CD4-positive, alpha-beta T cell treated with Interleukin-4 for 1 hour (primary cell): ENCODE measurements around the gene MYO1H.
"Not testable (repeated sequence)": the region's sequence is repeated elsewhere in the genome, so short reads cannot be mapped to it uniquely, and the experiment has no call there.

Experiments used
- DNase-seq, 2 donors: peaks; one replicate each; pipeline ENCODE4 v3.0.0-alpha.2; 2020 to 2022

Gene MYO1H, protein sequence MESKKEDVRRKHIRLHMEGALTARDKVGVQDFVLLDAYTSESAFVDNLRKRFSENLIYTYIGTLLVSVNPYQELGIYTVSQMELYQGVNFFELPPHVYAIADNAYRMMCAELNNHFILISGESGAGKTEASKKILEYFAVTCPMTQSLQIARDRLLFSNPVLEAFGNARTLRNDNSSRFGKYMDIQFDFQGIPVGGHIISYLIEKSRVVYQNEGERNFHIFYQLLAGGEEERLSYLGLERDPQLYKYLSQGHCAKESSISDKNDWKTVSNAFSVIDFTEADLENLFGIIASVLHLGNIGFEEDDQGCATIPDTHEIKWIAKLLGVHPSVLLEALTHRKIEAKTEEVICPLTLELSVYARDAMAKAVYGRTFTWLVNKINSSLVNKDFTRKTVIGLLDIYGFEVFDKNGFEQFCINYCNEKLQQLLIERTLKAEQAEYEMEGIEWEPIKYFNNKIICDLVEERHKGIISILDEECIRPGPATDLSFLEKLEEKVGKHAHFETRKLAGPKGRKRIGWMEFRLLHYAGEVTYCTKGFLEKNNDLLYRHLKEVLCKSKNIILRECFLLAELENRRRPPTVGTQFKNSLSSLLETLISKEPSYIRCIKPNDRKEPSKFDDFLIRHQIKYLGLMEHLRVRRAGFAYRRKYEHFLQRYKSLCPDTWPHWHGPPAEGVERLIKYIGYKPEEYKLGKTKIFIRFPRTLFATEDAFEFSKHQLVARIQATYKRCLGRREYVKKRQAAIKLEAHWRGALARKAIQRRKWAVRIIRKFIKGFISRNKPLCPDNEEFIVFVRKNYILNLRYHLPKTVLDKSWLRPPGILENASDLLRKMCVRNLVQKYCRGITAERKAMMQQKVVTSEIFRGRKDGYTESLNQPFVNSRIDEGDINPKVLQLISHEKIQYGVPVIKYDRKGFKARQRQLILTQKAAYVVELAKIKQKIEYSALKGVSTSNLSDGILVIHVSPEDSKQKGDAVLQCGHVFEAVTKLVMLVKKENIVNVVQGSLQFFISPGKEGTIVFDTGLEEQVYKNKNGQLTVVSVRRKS

DNA sequence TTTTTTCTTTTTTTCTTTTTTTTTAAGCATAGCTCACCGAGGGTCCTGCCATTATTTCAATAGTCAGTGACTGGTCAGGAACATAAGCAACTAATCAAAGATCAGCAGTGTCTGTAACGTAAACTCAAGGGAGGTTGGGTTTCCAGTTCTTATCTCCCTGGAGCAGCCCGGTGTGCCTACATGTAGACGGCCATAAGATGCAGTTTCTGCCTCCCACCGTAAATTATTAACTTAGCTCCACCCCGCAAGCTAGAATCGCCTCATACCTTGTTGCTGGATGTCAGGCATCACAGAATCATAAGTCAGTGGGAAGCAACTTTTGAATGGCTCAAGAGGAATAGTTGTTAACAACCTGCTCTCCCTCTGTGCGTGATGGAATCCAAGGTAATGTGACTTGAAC is at the start of gene MYO1H:
TSS of gene MYO1H (plus strand) at position 312 of the 400 bp plus-strand sequence. CDS start at position 373, 61 bp downstream.
- no peak for DNase-seq

DNA sequence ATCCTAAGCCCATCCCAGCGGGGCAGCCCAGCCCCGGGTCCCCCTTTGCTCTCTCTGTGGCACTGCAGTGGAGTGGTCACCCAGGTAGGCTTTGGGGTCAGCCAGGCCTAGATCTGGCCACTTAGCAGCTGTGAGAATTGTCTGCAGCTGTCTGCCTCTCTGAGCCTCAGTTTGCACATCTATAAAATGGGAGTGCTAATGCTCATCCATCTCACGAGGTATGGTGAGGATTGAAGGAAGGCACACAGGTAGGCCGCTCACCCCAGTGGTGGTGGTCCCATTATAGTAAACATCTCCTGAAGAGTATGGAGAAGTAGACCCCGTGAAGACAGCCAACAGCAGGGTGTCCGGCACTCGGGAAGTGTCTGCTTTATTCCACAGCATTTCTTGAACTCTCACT is 47.9 kb upstream of the MYO1H start:
- DNase-seq: no peak

DNA sequence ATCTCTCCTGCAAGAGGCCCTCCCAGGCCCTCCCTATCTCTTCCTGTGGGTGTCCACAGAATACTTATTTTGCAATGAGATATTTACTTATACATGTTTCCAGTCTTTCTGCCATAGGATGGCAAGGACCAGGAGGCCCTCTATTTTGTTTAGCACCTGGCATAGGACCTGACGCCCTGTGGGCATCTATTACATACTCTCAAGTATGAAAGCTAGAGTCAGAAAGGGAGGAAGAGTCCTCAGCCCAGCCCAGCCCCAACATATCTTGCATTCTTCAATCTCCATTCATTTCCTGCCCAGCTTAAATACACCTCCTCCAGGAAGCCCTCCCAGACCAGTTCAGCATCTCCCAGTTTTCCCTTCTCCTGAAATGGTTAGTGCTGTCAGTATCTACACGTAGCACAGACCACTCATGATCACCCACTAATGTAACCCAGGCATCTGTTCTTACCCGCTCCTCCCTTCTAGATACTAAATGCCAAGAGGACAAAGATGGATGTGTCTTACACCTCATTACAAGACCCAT is 46.0 kb upstream of the MYO1H start:
- DNase-seq: no peak

DNA sequence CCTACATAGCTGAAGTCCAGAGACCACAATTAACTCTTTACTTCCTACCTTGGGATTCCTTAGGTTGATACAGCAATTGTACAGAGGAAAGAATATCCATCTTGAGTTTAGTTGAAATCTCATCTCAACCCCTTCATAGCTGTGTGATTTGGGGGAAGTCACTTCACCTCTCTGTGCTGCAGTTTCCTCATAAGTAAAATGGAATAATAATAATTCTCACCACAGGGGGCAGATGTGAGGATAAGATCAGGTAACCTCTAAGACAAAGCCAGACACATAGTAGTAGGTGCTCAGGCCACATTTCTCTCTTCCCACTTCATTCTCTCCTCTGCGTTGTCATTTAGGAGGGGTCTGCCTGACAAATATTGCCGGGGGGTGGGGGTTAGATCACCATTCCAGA is 45.3 kb upstream of the MYO1H start:
- no peak for DNase-seq

DNA sequence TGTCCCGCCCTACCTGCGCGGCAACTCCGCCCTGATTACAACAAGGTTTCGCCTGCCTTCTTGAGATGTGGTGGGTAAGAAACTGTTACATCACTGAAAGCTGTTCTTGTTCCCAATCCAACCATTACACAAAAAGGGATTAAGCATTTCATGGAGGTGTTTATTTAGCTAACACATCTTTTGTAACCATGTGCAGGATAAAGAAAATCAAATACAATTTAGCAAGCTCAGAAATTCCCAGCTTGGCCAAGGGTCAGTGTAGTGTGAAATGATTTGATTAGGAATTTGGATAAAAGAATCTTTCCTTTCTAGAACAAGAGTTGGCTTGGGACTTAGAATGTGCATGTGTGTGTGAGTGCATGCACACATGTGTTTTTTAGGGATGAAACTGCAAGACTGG is 44.9 kb upstream of the MYO1H start:
- DNase-seq: no peak

DNA sequence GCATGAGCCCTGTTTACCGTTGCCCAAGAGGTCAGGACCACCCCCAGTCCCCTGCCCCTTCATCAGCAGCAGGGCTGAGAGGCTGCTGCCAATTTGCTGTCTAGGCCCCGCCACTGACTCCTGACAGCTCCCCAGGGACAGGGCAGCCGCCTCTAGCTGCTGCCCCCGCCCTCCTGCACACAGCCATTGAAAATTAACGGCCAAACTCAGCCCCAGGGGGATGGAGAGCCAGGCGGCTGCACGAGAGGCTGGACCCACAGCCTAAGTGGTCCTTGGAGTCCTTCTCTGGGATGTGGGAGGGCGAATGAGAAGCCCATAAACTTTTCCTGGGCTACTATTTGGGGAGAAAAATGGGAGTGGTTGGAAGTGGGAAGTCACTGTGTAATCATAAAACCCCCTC is 43.2 kb upstream of the MYO1H start:
- no peak for DNase-seq

DNA sequence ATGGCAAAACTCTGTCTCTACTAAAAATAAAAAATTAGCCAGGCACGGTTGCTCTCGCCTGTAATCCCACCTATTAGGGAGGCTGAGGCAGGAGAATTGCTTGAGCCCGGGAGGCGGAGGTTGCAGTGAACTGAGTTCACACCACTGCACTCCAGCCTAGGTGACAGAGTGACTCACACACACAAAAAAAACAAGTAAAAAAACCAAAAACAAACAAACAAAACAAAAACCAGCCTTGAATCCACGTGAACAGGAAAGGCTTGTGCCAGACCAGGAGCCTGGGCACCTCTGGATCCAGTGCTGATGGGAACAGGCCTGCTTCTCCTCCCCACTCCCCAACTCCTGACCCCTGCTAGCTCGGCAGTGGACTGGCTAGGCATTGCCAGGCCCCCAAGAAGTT is 42.2 kb upstream of the MYO1H start:
- no peak for DNase-seq

DNA sequence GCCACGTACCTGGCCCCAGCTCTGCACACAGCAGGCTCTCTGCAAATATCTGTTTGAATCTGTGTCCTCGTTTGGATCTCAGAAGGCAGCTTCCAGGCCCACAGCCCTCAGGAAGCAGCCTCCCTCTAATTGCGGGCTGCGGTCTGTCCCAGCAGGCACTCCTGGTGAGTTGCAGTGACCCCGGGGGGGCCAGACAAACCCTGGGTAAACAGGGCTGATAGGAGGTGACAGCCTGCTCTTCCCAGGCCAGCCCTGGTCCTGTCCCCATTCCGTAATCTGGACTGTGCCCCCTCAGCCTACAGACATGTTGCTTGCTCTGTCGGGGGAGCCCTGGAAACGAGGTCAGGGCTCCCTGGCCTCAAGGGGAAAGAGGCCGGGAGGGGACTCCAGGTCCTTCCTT is 40.6 kb upstream of the MYO1H start:
- no peak for DNase-seq

DNA sequence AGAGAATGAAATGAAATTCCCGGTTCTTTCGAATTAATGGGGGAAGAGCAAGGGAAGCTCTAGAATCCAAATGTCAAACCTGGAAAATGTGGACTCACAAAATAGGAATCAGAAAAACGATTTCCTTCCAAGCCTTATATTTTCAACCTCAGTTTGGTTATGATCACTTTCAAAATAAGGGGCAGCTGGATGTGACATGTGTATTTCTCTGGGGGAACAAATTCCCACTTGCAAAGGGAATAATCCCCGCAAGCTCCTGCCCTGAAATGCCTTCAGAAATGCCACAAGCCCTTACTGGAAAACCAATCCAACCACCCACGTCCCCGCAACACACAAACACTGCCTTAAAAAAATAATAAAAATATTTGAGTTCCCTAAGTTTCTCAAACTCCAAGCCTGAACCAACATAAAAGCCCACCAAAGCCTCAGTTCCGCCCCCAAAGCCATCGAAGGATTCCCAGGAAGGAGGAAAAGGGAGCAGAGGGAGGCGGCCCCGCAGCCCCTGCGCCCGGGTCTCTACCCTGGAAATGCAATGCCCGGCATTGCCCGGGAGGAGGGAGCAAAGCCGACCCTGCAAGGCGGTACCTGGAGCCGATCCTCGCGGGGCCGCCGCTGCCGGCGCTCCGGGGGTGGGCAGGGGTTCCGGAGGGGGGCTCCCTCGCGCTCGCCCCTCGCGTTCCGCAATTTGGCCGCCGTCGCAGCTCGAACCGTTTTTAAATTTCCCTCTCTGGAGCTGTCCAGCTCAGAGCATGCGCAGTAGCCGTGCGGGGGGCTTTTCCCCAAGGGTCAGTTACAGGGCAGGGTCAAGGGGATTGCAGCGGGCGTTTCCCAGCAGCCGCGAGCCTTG is 38.9 kb upstream of the MYO1H start, which contains the start of gene FOXN4:
TSS of gene FOXN4 (minus strand) at position 751 of the 847 bp plus-strand sequence. CDS start 963 bp downstream, outside the sequence.
- no peak for DNase-seq

DNA sequence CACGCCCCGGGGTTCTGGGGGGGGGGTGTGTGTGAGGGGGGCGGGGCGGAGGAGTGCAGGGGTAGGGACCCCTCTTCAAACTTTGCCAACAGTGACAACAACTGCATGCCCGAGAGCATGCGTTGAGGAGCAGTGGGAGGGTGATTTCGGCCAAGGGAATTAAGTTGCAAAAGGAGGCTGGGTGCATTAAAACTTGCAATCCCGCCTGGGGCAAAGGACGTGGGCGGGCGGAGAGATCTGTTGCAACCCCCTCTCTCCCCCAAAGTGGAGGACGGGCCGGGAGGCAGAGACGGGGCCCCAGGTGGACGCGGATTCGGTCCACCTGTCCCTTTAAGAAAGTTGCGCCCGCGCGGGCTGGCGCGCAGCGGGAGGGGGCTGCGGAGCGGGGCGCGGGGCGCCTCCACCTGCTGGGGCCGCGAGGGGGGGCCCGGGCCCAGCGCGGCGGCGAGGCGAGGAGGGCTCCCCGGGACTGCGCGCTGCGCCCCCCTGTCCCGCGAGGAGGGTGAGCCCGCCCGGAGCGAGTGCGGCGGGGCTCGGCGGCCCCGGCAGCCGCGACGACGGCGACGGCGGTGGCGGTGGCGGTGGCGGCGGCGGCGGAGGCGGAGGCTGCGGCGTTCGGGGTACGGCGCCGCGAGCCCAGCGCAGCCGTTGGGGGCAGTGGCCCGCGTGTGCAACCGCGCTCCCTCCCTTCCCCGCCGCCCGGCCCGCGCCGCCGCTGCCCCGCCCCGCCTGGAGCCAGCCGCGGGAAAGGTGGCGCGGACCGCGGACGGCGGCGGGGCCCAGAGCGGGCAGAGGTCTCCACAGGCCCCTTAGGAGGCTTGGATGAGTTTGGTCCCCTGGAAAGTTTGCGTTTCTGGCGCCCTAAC is 38.1 kb upstream of the MYO1H start:
- DNase-seq: no peak

DNA sequence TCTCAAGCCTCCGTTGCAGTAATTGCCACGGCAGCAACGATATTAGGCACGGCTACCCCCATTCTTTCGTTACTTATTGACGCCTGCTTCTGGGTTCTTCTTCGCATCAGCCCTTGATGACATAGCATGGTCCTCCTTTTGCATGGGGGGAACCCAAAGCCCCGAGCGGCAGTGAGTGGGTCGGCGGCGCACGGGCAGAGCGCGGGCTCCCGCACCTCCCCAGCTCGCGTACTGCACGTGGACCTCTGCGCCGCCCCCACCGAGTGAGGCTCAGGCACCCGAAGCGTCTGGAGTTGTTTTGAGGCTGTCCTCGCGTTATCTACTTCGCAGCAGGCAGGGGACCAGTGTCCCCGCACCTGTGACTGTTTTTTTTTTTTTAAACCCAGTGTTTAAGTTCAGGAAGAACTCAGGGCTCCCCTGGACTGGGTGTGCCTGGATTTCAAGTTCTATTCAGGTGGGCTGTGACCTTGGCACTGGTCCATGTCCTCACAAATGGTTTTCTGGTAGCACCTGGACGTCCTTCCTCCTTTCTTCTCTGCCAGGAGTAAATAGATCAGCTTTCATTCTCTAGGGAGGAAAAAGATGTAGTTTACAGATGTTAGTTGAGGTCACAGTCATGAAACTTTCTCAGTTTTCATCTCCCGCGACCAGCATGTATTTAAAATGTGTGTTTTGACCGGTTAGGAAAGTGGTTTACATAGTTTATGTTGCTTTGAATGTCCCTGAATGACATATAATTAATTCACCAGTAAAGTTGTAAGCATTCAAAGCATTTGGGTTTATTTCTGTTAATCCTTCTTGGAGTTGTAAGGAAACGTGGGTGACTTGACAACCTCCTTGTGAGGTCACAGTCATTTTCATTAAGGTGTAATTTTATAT is 37.2 kb upstream of the MYO1H start:
- no peak for DNase-seq

DNA sequence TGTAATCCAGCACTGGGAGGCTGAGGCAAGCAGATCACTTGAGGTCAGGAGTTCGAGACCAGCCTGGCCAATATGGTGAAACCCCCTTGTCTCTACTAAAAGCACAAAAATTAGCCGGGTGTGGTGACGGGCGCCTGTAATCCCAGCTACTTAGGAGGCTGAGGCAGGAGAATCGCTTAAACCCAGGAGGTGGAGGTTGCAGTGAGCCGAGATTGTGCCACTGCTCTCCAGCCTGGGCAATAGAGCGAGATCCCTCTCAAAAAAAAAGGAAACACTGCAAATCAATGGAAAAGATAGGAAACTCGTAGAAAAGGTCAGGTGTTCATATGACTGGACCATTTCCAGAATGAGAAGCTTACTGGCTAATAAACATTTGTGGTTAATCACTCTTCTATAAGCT is 26.4 kb upstream of the MYO1H start:
- DNase-seq: not testable (repeated sequence)

DNA sequence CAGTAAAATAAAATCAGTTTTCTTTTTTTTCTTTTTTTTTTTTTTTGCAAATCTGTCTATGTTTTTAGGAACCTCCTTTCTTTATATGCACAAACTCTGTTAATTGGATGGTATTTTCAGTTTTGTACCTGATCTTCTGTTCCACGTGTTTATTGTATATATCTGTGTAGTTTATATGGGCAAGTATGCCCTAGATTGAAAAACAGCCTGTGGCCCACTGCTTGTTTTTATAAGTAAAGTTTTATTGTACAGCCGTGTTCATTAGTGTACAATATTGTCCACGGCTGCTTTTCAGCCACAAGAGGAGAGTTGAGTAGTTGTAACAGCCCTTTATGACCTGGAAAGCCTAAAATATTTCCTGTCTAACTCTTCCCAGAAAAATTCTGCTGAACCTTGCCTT is 18.7 kb upstream of the MYO1H start:
- DNase-seq: no peak

DNA sequence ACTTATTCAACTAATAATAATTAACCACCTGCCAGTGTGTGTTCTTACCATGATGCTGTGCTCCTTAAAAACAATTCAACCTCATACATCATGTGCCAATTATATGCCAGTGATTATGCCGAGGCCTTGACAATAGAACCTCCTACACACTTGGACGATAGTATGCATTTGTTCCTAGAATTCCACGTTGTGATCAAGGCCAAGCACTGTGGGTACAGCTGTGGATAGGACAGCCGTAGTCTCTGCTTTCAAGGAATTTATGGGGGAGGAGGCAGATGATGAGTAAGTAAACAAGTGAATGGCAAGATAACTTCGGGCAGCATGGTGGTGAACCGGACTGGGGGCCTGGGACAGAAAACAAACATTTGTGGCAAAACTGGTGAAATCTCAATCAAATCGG is 18.0 kb upstream of the MYO1H start:
- DNase-seq: no peak

DNA sequence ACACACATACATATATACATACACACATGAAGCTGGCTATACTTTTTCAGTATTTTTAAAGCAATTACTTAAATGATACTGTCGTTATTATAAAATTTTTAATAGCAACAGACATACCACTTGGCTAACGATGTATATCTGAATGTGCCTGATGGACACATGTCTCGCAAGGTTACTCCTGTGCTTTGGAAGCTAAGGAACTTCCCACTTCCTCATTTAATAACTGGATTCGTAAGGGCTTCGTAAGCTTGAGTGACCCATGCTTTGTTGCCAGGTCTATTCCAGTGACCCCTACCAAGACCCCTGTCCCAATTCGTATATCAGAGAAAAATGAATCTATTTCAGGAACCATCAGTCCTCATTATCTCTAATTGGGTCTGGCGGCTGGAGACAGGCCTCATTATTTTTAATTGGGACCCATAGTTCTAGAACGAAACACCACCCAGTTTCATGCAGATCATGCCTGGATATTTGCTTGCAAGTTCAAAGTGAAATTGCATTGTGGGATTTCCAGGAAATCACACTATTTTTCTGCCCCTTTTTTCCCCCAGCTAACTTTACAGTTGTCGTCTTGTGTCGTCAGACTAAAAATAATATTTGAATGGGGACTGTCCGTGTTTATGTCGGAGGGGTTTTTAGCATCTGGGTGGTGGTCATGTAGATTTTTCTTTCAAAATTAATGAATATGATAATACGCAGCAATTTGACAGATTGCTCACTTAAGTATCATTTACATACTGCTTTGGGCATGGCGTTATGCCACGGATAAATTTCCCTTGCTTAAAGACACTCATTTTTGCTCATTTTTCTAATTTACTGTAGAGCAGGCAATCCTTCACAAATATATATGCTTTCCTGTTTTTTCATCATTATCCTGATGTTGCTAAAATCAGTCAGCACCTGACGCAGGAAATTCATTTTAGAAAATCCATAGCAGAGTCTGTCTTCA is 17.1 kb upstream of the MYO1H start:
- DNase-seq: no peak

DNA sequence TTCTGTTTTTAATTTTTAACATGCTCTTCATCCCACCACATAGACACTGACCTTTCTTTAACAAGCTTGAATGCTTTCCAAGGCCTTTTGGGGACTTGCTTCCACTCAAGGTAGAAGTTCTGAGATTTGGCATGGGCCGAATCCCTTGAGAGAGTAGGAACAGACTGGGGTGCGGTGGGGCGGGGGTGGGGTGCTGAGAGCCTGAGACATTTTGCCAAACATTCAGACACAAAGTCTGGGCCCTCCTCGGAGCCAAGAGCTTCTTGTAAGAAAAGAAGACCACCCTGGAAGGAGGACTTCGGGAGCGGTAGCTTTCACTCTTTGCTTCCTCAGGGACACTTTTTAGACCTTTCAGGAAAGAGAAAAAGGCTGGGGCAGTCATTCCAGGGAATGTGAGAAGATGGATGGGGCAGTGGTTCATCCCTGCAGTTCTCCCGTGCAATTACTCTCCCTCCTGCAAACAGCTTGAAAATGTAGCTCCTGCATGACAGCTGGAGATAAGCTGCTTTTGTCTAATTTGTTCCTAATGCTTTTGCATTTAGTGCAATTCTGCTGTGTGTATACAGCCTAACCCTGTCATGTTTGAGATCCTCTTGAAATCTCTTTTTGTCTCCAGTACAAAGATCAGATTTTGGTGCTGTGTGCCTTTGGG is 16.3 kb upstream of the MYO1H start:
- DNase-seq: no peak

DNA sequence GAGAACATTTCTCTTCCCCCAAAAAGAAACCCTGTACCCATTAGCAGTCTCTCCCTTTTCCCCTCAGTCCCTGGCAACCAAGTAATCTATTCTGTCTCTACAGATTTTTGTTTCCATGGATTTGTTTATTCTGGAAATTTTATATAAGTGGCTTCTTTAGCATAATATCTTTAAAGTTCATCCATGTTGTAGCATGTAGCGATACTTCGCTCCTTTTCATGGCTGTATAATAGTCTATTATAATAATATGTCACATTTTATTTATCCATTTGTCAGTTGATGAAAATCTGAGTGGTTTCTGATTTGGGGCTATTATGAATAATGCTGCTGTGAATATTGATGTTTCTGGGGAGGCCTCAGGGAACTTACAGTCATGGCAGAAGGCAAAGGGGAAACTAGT is 12.8 kb upstream of the MYO1H start:
- no peak for DNase-seq

DNA sequence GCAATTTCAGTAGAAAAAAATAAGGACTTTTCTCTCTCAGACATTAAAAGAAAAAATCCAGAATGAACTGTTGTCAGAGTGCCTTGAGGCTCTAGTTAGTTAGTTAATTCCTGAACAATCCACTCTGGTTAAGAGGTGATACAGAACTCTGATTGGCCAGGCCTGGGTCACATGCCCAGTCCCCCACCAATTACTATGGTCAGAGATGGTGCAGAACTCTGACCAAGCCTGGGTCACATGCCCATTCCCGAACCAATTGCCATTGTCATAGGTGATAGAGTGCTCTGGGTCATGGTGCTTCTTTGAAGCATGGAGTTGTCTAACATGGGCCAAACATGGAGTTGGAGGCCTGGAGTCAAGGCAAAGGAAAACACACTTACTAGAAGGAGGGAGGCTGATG is 11.1 kb upstream of the MYO1H start:
- DNase-seq: no peak

DNA sequence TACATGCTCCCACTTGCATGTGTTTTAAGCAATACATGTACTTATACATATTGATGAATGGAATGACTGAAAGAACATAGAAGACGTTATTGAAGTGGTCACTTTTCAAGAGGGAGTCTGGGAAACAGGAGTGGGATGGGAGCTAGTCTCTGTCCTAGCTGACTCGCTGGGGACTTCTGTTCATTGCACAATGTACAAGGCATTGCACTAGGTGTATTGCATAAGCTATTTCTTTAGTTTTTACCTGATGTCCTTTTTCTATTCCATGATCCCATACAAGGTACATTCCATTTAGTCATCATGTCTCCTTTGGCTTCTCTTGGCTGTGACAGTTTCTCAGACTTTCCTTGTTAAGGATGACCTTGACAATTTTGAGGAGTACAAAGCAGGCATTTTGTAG is 4.0 kb upstream of the MYO1H start:
- no peak for DNase-seq
